GM12892 (cell line): ENCODE results near the gene CLSTN2.

Source experiments
- POLR2A ChIP-seq: IDR thresholded peaks from 2 replicates; pipeline ENCODE4 v1.6.1; 2011; ENCODE audit warnings: low read depth, low read length, control low read depth
- POLR2AphosphoS5 ChIP-seq: IDR thresholded peaks from 2 replicates; pipeline ENCODE4 v1.6.1; 2011; ENCODE audit warnings: low read depth, low read length, control low read depth
- TAF1 ChIP-seq: IDR thresholded peaks from 2 replicates; pipeline ENCODE4 v1.6.1; 2011; ENCODE audit warnings: low read depth, mild to moderate bottlenecking, control low read depth, low read length, borderline replicate concordance

GRCh38 chr3:139969386-139969785 is 34.4 kb downstream of the CLSTN2 start:
- no peak for TF ChIP-seq TAF1
- TF ChIP-seq POLR2A, result no peak
- no peak for TF ChIP-seq POLR2AphosphoS5
